HS-5 (cell line): ENCODE data around the gene APOBEC4.
A peak's percentile ranks its signal among the peaks of the same experiment; 100 is the strongest.
"Not testable (repeated sequence)": the region's sequence is repeated elsewhere in the genome, so short reads cannot be mapped to it uniquely, and the experiment has no call there.

Source experiments
- DNase-seq: peaks from one replicate; pipeline ENCODE4 v3.0.0-alpha.2; 2012; ENCODE audit warnings: low read depth

Gene APOBEC4

DNA sequence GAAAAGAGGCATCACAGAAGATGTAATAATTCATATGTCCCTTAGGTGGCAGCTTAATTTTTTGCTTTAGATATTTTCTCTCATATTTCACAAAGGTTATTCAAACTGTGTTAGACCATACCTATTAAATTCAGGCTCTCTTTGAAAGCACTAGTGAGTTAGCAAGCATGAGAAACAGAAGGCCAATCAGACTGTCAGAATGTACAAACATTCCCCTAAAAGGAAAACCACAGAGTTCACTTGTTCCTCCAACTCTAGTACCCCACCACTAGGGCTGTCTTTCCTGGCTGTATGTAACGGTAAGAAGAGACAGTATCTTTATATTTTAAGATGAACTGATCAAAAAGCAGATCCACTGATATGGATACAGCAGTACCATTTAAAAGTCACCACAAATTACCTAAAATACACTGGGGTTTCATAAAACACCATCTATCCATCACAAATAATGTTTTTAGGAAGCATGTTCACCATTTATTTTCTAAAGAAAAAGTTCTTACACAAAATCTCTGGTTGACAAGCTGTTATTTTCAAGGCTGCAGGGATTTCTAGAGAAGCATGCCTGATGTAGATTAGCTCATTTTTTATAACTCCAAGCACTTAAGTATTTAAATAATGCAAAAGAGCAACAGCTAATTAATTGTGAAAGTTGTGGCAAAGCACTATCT, 19.3 kb downstream of the APOBEC4 start:
- DNase-seq: peak; percentile 76

DNA sequence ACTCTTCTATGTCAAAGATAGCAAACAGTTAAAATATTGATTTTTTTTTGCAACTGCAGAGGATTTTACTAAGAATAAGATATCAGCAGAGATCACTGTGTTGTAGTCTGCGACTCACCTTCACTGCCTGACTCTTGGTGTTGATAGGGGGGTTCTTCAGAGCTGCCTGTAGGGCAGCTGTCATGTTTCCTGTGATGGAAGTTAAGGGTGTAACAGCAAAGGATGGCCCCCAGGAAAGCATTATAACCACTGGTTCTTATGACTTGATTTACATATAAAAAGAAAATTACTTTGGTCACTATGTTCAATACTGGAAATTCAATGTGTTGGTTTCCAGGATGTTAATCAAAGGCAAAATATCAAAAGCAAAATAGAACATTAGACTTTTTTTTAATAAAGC, 20.2 kb downstream of the APOBEC4 start:
- DNase-seq: no peak

DNA sequence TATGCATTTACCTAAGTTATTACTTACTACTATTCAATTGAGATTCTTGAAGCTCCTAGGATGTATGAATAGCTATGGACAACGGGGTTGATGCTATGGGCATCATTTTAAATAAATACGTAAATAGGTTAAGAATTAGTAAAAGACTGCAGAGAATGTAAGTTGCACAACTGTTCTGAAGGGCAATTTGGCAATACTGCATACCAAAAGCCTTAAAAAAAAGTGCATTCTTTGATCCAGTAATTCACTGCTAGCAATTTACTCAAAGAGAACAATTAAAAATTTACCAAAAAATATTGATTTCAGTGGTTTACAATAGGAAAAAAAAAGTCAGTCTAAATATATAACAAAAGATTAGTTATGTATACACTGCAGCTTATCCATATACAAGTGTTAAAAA, 21.0 kb downstream of the APOBEC4 start:
- DNase-seq: peak; percentile 63

DNA sequence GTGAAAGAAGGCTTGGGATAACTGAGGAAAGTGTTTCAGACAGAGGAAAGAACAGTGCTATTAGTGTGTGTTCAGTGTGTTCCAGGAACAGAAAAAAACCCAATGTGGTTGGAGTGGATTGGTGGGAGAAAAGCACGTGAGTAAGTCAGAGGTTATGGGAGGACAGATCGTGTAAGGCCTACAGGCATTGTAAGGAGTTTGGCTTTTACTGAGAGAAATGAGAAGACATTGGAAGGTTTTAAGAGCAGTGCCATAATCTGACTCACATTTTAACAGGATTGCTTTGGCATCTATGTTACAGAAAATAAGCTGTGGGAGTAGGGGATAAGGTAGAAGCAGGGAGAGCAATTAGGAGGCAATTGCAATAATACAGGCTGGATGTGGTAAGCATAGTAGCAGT, 22.4 kb downstream of the APOBEC4 start:
- DNase-seq: no peak

GRCh38 chr1:183628537-183628936, 24.6 kb downstream of the APOBEC4 start:
- DNase-seq: no peak

- not testable (repeated sequence) for DNase-seq
Observed at GRCh38 chr1:183626236-183626635, 26.9 kb downstream of the APOBEC4 start.

DNA sequence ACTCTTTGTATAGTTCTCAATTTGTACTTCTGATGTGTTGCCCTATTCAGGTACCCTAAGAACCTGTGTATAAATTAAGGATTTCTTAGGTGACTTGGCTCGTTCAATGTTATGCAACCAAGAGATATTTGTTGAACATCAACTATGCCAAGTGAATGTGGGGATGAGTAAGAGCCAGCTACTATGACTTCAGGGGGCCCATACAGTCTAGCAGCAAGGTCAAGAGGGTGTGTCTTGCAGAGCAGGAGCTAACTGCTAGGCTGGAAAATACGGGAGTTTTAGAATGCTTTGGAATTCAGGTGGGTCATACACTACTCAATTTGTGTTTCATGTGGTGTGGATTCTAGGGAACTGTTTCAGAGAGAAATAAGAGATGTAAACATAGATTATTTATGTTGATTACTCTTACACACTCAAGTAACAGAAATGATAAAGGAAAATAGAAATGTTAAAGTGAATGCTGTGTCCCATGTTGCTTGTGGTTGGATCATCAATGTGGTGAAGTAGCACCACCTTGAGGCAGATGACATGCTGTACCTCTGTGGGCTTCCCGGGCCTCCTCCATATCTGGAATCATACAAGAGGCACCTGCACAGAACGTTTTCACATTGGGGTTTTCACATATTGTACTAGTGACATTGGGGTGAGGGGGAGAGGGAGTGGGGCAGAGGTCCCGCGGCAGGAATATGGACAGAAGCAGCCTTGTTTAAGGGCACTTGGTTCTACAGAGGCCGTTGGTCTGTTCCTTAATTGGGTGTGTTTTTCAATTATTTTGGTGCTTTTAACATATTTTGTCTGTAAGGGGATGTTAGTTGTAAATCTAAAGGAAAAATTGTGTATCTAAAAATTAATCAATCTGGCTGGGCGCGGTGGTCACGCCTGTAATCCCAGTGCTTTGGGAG, 30.0 kb downstream of the APOBEC4 start:
- DNase-seq: no peak

DNA sequence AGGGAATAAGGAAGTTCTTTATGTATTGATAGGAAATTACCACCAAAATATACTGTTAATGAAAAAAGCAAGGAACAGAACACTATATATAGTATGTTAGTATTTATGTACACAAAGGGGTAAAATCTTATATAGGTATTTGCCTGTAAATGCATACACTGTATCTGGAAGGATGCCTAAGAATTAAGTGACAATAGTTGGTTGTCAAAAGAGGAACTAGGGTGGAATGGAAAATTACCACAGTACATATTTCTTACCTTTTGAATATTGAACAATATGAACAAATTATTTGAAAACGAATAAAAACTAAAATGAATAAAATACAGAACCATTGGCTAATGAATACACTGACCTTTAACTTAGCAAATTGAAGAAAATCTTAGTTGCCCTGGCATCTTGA, 31.1 kb downstream of the APOBEC4 start:
- DNase-seq: no peak

- no peak for DNase-seq
Observed at GRCh38 chr1:183620311-183620710, 32.8 kb downstream of the APOBEC4 start.

DNA sequence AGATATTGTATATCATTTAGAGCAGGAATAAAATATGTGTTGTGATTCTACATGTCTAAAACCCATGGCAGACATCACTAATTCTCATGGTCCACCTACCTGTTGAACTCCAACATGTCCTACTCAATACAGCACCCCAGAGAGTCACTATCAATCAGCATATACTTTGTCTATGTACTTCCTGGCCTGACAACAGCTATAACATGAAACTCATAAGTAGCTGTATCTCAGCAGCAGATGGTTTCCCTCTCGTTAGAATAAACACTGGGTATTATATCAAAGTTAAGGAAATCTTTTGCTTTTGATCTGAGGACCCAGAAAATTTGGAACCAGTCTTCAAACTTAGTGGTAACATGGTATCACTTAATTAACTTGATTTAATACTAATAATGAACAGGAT, 33.3 kb downstream of the APOBEC4 start:
- no peak for DNase-seq

DNA sequence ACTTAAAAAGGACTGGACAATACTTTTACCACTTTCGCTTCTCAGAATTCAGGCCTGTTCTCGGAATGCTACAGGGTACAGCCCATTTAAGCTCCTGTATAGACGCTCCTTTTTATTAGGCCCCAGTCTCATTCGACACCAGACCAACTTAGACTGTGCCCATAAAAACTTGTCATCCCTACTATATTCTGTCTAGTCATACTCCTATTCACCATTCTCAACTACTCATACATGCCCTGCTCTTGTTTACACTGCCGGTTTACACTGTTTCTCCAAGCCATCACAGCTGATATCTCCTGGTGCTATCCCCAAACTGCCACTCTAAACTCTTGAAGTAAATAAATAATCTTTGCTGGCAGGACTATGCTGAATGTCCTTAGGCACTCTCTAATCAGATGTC, 34.9 kb downstream of the APOBEC4 start:
- DNase-seq: not testable (repeated sequence)

GRCh38 chr1:183612975-183613374, 40.1 kb downstream of the APOBEC4 start:
- not testable (repeated sequence) for DNase-seq

GRCh38 chr1:183612407-183612806, 40.7 kb downstream of the APOBEC4 start:
- no peak for DNase-seq

- no peak for DNase-seq
Observed at GRCh38 chr1:183611021-183611420, 42.1 kb downstream of the APOBEC4 start.

DNA sequence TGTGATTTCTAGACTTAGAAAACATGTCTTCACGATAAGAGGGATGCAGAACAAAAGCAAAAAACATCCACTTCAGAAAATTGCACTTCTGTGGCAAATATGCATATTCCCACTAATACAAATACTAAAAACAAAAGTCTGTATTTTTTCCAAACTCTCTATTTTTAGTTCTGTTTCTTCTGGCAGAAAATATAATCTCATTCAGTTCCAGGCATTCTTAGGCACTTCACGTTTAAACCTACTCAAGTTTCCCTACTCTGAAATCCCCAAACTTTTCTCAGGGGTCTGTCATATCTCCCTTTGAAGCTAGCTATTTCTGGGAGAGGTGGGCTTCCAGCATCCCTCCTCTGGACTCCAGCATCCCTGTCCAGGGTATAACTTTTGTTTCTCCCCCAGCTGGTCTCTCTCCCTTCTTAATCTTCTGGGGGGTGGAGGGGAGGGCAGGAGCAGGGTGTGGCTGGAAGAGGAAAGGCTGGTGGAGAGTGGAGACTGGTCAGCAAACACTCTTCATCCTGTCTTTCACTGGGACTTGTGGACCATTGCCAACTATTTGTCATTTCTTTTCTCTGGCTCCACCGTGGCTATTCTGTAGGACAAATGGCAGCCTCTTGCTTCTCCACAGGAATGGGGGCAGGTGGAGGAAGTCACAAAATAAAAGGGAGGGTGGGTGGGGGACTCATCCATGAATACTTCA, 43.2 kb downstream of the APOBEC4 start:
- DNase-seq: no peak

DNA sequence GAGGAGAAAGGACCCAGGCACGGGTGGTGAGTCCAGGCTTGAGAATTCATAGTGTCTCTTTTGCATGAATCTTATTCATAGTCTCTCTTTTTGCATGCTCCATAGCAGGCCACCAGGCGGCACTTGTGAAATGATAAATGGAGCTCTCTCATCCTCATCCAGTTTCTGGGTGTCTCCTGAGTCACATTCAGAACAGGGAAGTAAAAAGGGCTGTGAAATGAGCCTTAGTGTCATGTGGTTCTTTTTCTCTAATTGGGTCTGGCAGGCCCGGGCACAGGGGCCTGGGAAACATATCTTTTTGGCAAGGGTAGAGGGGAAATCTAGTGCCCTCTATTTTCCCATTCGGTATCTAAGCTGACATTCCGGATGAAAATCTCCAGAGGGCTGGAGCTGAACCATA, 43.8 kb downstream of the APOBEC4 start:
- DNase-seq: no peak

DNA sequence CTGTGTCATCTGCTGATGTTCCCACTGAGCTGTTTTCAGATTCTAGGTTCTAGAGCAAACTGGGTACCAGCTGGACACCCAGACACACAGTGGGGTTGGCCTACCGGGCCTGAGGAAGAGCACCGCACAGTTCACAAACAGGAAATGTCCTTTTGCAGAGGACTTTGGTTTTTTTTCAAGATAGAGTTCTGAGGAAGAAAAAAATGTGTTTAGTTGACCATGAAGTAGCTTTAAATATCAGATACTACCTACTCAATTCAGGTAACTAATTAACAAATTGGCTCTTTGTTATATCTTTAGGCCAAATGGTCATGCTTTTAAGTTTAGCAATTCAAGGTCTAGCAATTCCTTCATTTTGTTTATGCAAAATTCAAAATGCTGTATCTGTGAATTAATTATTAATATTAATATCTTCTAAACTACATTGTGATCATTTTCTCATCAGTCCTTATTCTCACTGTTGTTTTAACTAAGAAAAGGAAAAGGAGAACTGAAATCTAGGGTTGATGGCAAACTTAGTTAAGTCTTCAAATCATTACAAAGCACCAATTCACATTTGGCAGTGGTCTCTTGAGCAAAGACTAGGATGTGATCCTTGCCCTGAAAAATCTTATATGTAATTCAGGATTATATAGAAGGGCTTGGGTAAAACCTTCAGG, 45.7 kb downstream of the APOBEC4 start:
- no peak for DNase-seq

GRCh38 chr1:183605904-183606303, 47.2 kb downstream of the APOBEC4 start:
- DNase-seq: no peak

- no peak for DNase-seq
Observed at GRCh38 chr1:183604815-183605214, 48.3 kb downstream of the APOBEC4 start.

- DNase-seq: no peak
Observed at GRCh38 chr1:183604038-183604808, 48.9 kb downstream of the APOBEC4 start.

DNA sequence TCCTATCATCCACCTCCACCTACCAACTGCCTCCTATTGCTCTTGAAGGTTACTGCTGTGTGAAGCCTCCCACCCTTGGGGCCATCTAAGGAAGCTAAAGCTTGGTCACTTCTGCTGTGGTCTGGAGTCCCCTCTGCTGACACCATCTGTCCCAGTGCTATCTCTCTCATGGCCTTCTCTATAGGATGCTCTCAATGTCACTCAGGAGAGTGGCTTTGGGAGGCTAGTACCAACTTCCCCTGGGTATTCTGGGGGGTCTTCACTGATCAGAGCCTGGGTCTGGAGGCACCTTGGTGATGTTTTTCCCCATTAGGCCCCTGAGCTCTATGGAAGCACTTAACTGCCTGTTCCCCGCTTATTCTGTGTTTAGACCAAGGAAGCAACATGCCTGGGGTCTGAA, 50.6 kb downstream of the APOBEC4 start:
- no peak for DNase-seq

GRCh38 chr1:183600634-183601033, 52.5 kb downstream of the APOBEC4 start:
- DNase-seq: no peak
